Femur (tissue), 1 donor: ENCODE measurements around the gene EHD4.

ENCODE experiments used
- DNase-seq: peaks from one replicate; pipeline ENCODE4 v3.0.0-alpha.2; 2017

Gene EHD4

DNA sequence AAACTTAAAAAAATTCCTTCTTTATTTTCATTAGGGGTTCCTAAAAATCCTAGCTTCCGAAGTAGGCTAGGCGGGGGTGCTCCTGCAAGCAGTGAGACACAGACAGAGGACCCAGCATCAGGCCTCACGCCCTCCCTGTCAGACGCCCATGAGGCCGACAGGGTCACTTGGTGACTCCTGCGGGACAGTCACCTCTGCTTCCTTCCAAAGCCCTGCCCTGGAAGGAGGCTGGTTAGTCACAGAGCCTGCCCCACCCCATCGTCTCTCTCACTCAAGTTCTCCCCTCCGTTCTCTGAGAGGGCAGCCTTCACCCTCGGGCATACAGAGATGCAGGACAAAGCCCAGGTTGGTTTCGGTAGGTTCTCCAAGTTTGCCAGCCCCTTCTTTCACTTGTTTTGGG lies 38.6 kb downstream of the EHD4 start:
- DNase-seq = no peak

DNA sequence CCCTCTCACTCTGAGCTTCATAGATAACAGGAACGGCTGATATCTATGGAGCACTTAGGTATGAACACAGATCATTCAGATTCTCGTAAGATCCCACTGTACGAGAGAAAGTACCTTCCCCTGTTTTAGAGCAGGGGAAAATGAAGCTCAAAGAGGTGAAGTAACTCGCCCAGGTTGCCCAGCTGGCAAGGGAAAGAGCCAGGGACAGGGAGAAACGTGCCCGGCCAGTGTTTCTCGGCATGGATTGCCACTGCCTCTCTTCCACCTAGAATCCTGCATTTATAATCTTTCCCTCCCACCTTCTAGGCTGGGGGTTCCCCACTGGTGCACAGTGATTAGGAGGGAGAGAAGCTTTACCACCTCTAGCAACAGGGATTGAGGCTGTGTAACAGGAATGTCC lies 39.0 kb downstream of the EHD4 start:
- no peak for DNase-seq

DNA sequence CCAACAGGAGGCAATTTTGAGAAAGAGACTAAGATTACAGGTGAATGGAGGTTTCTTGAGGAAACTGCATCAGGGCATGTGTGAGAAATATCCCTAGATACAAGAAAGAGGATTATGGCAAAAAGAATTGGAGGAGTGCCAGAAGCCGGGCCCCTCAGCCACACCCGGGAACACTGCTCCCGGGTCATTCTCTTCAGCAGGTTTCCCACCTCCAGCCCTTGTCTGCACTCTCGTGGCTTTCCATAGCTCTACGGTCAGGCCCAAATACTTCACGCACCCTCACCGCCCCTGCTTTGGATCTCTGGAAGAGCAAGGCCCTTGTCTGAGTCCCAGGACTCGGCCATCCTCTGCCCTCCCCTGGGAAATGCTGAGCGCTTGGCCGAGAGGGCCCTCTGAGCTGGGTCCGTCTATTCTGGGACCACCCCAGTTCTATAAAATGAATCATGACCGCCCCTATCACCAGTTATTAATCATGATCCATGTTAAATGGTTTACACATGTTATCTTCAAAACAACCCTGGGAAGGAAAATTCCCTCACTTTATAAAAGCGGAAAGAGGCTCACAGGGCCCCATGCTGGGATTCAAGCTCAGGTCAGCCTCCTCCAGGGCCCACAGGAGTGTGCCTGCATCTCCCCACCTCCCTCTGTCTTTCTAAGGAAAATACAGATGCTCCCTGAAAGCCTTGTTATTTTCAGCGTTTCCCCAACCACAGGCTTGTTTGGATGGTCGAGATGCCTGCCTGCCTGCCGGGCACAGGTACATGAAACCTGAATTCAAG lies 39.7 kb downstream of the EHD4 start:
- DNase-seq = no peak

GRCh38 chr15:41932101-41932500 lies 40.3 kb downstream of the EHD4 start:
- DNase-seq = no peak

GRCh38 chr15:41930867-41931222 lies 41.5 kb downstream of the EHD4 start:
- DNase-seq = no peak

DNA sequence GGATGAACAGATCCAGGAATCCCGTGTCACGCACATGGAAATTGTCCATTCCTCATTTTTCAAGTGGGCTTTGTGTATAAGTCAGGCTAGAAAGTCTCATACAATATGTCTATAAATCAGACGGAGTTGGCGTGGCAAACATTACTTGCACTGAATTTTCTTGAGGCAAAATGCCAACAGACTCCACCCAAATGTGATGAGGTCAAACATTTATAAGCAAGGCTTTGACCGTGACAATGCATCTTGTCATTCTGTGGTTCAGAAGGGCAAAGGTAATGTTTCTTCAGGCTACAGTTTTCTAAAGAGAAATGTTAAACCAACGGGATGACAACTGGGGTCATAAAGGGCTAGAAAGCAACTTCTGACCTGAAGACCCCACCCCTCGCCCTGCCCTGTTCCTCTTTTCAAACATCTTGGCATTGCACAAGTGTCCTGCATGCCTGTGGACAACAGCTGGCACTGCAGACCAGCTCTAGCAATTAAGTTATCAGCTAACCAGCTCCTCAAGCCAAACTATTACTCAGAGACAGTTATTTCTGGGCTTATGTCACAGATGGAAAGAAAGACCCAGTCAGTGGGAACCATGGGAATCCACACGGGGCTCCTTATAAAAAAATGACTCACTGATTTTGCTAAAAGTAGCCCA lies 42.0 kb downstream of the EHD4 start:
- peak; percentile 72 for DNase-seq

GRCh38 chr15:41928637-41929620 lies 43.4 kb downstream of the EHD4 start:
- DNase-seq = no peak

DNA sequence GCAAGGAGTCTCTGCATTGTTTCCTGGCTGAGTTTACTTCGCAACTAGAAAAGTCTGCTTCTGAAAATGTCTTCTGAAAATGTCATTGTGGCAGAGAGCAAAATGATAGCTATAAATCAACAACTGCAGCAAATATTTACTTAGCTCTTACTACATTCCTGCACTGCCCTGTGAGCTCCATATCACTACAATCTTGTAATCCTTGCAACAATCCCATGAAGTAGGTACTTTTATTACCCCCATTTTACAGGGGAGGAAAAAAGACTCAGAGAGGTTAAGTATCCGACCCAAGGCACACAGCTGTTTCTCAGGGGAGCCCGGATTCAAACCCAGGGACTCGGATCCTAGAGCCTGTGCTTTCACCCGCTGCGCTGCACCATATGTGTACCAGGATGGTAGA lies 44.3 kb downstream of the EHD4 start:
- no peak for DNase-seq

GRCh38 chr15:41927536-41927935 lies 44.8 kb downstream of the EHD4 start:
- DNase-seq = no peak

- no peak for DNase-seq
These were observed 45.9 kb downstream of the EHD4 start for GRCh38 chr15:41926185-41927056.

DNA sequence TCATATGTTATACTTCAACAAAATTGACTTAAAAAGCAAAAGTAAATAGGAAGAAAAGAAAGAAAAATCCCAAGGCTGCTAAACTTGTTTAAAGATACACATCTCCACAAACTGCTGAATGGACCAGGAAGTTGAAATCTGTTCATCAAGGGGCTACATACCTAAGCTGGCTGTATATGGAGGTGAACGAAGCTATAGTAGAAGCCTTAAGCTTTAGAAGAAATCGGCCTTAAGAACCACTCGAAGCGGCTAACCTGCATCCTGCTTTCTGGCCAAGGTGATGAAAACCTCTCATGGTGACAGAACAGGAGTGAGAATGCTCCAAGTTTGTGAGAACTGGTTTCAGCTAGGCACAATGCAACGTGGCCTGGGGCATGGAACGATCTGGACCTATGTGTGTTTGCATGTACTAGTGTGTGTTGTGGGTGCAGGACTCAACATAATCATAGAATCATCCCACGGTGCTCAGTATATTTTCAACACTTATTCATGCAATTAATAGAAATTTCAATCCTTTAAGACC lies 47.2 kb downstream of the EHD4 start:
- no peak for DNase-seq

GRCh38 chr15:41923401-41923997 lies 48.9 kb downstream of the EHD4 start:
- DNase-seq = no peak

GRCh38 chr15:41922353-41922752 lies 50.0 kb downstream of the EHD4 start:
- DNase-seq = no peak

DNA sequence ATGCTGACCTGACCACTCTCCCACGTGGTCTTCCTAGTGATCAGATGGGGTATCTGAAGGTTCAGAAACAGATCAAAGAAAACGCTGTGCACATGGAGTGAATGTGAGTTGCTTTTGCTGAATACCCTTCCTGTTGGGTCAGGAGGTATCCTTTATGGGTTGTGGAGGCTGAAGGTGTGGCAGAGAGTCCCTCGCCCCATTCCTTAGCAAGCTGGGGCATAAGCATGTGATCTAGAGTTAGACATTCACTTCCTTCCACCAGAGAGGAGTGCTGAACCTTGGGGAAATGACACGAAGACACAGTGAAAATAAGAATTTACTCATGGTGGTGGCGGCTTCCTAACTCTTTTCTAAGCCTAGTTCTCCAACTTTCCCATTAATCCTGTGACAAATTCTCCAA lies 50.7 kb downstream of the EHD4 start:
- no peak for DNase-seq

- no peak for DNase-seq
These were observed 51.2 kb downstream of the EHD4 start for GRCh38 chr15:41921167-41921566.

DNA sequence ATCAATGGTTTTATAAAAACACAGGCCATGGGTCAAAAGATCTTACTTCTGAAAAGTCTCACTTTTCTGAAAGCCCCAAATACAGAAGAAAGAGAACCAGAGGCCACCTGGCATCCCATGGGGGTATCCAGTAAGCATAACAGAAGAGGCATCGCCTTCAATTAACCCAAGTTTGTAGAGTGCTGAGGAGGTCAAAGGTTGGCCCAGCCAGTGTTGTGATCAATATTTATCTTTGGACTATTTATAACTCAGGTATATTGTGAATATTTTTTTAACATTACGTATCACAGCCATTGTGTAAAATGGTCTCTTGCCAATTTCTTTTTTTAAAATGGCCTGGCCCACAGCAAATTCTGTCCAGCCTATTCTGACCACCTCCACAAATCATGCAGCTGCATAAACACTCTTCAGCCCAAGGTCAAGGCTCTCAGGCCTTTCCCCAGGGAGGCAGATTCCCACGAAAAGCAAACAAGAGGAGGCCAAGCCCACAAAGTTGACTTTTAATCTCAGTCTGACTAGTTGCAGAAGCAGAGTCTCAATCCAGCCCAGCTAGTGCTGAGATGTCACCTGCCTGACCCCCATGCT lies 52.3 kb downstream of the EHD4 start:
- DNase-seq = peak; percentile 73

DNA sequence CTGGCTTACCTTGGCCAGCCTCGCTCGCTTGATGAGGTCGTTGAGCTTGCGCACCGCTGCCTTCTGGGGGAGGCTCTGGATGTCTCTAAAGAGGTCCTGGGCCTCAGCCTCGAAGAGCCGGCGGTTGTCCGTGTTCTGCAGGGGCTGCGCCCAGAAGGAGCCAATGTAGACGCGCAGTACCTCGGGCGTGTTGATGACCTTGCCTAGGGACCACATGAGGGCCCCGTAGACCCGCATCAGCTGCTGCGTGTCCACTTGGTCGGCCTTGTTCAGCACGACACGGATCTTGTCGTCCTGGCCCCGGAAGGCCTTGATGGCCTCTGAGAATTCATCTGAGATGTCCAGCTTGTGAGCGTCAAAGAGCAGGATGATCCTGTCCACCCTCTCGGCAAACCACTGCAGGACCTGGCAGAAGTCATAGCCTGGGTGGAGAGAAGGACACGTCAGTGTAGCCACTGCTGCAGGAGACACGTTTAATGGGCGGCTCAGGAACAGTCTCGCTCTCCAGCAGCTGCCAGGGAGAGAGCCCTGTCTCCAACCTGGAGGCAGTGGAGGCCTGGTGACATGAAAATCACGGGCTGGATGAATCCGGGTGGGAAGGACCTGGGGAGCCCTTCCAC lies 53.0 kb downstream of the EHD4 start:
- DNase-seq = no peak

DNA sequence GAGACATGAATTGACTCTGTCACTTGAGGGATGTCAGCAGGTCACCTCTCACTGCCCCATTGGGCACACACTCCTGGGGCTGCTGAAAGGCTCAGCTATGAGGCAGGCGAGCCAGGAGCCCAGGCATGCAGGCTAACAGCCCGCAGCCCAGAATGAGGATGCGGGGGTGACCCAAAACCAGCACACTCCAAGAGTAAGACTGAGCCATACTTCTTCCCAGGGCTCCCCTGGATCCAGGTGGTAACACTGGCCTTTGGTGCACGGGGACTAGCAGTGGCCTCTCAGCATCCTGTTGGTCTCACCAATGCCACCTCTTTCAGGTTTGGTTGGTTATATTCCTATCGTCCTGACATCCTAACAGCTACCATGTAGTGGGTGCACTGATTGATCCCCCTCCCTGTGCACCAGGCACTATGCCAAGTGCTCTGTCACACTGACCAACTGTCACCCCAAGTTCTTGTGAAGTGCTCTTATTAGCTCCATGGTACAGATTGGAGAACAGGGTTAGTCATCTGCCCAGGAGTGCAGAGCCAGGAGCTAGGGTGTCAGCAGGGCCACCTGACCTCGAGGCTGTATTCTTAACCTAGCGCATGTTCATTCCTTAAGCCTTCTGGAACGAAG lies 53.7 kb downstream of the EHD4 start:
- no peak for DNase-seq

- no peak for DNase-seq
These were observed 54.5 kb downstream of the EHD4 start for GRCh38 chr15:41917767-41918430.
